Hepatocyte (in vitro differentiated cells): ENCODE data around the gene DSTN. TPM values are rescaled to one million over a fixed set of nuclear protein-coding genes. Genes with fewer than 3 reads are reported as not detected.

Experiments
- DNase-seq: peaks from one replicate; pipeline ENCODE4 v3.0.0-alpha.2; 2016; ENCODE audit warnings: low spot score
- H2AFZ ChIP-seq: fragments of 200-600 bp; sonication (generic); 2 replicates; pipeline ENCODE4 v1.6.0; 2016; ENCODE audit warnings: antibody characterized with exemption, mild to moderate bottlenecking
- H3K27ac ChIP-seq: fragments of 200-600 bp; sonication (generic); 2 replicates; pipeline ENCODE4 v1.5.1; 2016; ENCODE audit warnings: mild to moderate bottlenecking
- H3K27me3 ChIP-seq: fragments of 200-600 bp; sonication (generic); 2 replicates; pipeline ENCODE4 v1.6.1; 2016
- H3K36me3 ChIP-seq: fragments of 200-600 bp; sonication (generic); replicated peaks from 2 replicates; pipeline ENCODE4 v1.5.1; 2016; ENCODE audit warnings: low read depth; ENCODE audit not compliant: insufficient read depth
- H3K4me1 ChIP-seq: fragments of 200-600 bp; sonication (generic); 2 replicates; pipeline ENCODE4 v1.5.1; 2016; ENCODE audit warnings: mild to moderate bottlenecking, moderate library complexity; ENCODE audit not compliant: insufficient read depth
- H3K4me2 ChIP-seq: fragments of 200-600 bp; sonication (generic); 2 replicates; pipeline ENCODE4 v1.6.0; 2016
- H3K4me3 ChIP-seq: fragments of 200-600 bp; sonication (generic); 2 replicates; pipeline ENCODE4 v1.5.1; 2016; ENCODE audit warnings: mild to moderate bottlenecking
- H3K79me2 ChIP-seq: fragments of 200-600 bp; sonication (generic); 2 replicates; pipeline ENCODE4 v1.6.0; 2017; ENCODE audit warnings: mild to moderate bottlenecking
- H3K9me2 ChIP-seq: fragments of 200-600 bp; sonication (generic); replicated peaks from 2 replicates; pipeline ENCODE4 v1.6.0; 2017; ENCODE audit warnings: mild to moderate bottlenecking; ENCODE audit not compliant: insufficient read depth
- H3K9me3 ChIP-seq: fragments of 200-600 bp; sonication (generic); 2 replicates; pipeline ENCODE4 v1.5.1; 2016; ENCODE audit warnings: low read depth, mild to moderate bottlenecking
- H4K20me1 ChIP-seq: fragments of 200-600 bp; sonication (generic); 2 replicates; pipeline ENCODE4 v1.6.0; 2016; ENCODE audit warnings: mild to moderate bottlenecking; ENCODE audit not compliant: insufficient read depth, poor library complexity, severe bottlenecking
- EZH2 ChIP-seq: fragments of 200-600 bp; sonication (generic); IDR thresholded peaks from 2 replicates; pipeline ENCODE4 v1.6.1; 2016; ENCODE audit warnings: antibody characterized with exemption, mild to moderate bottlenecking, borderline replicate concordance
- EZH2phosphoT487 ChIP-seq: fragments of 200-600 bp; sonication (generic); IDR thresholded peaks from one replicate; pipeline ENCODE4 v1.6.1; 2018; ENCODE audit warnings: antibody characterized with exemption, mild to moderate bottlenecking, low read depth, moderate library complexity; ENCODE audit not compliant: unreplicated experiment, severe bottlenecking
- WGBS: methylation state at CpG from one replicate; pipeline ENCODE4 v1.1.6; 2016; ENCODE audit warnings: low lambda C conversion rate; ENCODE audit errors: missing lambda C conversion rate; 5-methylcytosine and 5-hydroxymethylcytosine counted together
- polyA plus RNA-seq: library from polyadenylated mRNA; unstranded; fragments of >200 nt; fragmentation: Nextera tagmentation; extraction: Ambion mirVana; gene quantifications from 2 replicates; pipeline ENCODE4 v1.2.1, GENCODE V29; 2016
- total RNA-seq: library from RNA; depleted of rRNA; stranded (reverse); fragments of >200 nt; gene quantifications from 2 replicates; pipeline ENCODE4 v1.2.3, GENCODE V29; 2014
- TF ChIP-seq, protein P1 (sequence below): fragments of 200-600 bp; sonication (generic); IDR thresholded peaks from 2 replicates; pipeline ENCODE4 v1.5.1; 2016; ENCODE audit warnings: antibody characterized with exemption, mild to moderate bottlenecking; ENCODE audit not compliant: poor library complexity

Gene DSTN
- total and polyA plus RNA-seq, 2 experiments from 2014 or later: 342 to 352 TPM

- 93% methylated on average over 25 of the region's 25 CpGs for WGBS
- no peak overlapping the region for H3K4me2 ChIP-seq
- H3K27ac ChIP-seq: no peak overlapping the region
- H3K4me3 ChIP-seq: no peak overlapping the region
- H3K79me2 ChIP-seq: peaks cover 84% of the 10 kb centered on the region
- peaks cover 79% of the 10 kb centered on the region for H4K20me1 ChIP-seq
- H3K9me3 ChIP-seq: no peaks in the 10 kb centered on the region
- no peaks in the 10 kb centered on the region for H3K9me2 ChIP-seq
- no peaks in the 10 kb centered on the region for H3K4me1 ChIP-seq
- TF ChIP-seq EZH2phosphoT487 (no peak), EZH2 (no peak)
- TF ChIP-seq, protein P1, sequence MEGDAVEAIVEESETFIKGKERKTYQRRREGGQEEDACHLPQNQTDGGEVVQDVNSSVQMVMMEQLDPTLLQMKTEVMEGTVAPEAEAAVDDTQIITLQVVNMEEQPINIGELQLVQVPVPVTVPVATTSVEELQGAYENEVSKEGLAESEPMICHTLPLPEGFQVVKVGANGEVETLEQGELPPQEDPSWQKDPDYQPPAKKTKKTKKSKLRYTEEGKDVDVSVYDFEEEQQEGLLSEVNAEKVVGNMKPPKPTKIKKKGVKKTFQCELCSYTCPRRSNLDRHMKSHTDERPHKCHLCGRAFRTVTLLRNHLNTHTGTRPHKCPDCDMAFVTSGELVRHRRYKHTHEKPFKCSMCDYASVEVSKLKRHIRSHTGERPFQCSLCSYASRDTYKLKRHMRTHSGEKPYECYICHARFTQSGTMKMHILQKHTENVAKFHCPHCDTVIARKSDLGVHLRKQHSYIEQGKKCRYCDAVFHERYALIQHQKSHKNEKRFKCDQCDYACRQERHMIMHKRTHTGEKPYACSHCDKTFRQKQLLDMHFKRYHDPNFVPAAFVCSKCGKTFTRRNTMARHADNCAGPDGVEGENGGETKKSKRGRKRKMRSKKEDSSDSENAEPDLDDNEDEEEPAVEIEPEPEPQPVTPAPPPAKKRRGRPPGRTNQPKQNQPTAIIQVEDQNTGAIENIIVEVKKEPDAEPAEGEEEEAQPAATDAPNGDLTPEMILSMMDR: no peak
- DNase-seq: no peak
- no peak overlapping the region for H2AFZ ChIP-seq
- no peaks in the 10 kb centered on the region for H3K36me3 ChIP-seq
- no peaks in the 10 kb centered on the region for H3K27me3 ChIP-seq
Measured at GRCh38 chr20:17635332-17636244, 65.7 kb downstream of the DSTN start.

DNA sequence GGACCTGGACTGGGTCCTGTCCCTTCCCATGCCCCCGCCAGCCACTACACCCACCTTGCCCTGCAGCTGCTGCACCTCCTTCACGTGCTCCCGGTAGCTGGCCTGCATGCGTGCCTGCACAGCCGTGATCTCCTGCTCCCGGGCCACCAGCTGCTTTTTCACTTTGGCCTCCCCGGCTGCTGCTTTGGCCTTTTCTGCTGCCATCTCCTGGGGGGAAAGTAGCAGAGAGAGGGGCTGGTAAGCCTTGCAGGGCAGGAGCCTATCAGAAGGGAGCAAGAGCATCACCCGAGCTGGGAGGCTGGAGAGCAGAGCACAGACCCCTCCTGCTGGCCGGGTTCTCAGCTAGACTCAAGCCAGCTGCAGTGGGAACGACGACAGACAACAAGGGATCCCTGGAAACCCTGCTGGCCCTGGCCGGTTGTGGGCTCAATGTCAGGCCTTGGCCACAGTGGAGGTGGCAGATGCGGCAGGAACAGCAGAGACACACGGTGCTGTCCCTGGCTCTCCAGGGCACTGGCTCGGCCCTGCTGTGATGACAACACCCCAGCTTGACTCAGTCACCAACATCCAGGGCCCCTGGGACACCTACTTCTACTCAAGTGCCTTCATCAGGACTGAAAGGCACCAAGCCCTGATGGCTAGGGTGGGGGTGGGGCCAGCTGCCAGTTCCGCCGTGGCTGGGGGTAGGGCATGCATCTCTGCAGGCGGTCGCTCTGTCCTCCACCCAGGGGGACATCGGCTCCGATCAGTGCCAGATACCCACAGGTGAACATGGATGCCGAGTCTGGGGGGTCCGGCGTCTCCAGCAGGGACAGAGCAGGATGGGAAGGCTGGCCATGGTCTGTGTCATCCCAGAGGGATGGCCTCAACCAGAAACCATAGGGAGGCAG is 66.9 kb downstream of the DSTN start:
- H3K4me3 ChIP-seq: no peak overlapping the region
- H3K36me3 ChIP-seq: no peaks in the 10 kb centered on the region
- peaks cover 79% of the 10 kb centered on the region for H4K20me1 ChIP-seq
- no peaks in the 10 kb centered on the region for H3K9me2 ChIP-seq
- DNase-seq: no peak
- no peaks in the 10 kb centered on the region for H3K9me3 ChIP-seq
- H3K4me2 ChIP-seq: no peak overlapping the region
- no peak overlapping the region for H3K27ac ChIP-seq
- H3K4me1 ChIP-seq: no peaks in the 10 kb centered on the region
- no peaks in the 10 kb centered on the region for H3K27me3 ChIP-seq
- H3K79me2 ChIP-seq: peaks cover 84% of the 10 kb centered on the region
- no peak overlapping the region for H2AFZ ChIP-seq
- 82% methylated on average over 24 of the region's 24 CpGs for WGBS
- no peak for TF ChIP-seq EZH2
- no peak for TF ChIP-seq EZH2phosphoT487
- TF ChIP-seq, protein P1: no peak

- H4K20me1 ChIP-seq: peaks cover 81% of the 10 kb centered on the region
- H3K4me3 ChIP-seq: no peak overlapping the region
- H3K36me3 ChIP-seq: no peaks in the 10 kb centered on the region
- H3K79me2 ChIP-seq: peaks cover 85% of the 10 kb centered on the region
- no peak overlapping the region for H3K4me2 ChIP-seq
- no peaks in the 10 kb centered on the region for H3K27me3 ChIP-seq
- H2AFZ ChIP-seq: no peak overlapping the region
- no peak overlapping the region for H3K27ac ChIP-seq
- no peaks in the 10 kb centered on the region for H3K9me3 ChIP-seq
- H3K4me1 ChIP-seq: no peaks in the 10 kb centered on the region
- TF ChIP-seq, protein P1: no peak
- WGBS: 100% methylated on average over 4 of the region's 4 CpGs
- no peaks in the 10 kb centered on the region for H3K9me2 ChIP-seq
- DNase-seq: no peak
Measured at GRCh38 chr20:17637413-17637780, 67.5 kb downstream of the DSTN start.
